ENCODE results near the gene TADA2B.

TADA2B gene

DNA sequence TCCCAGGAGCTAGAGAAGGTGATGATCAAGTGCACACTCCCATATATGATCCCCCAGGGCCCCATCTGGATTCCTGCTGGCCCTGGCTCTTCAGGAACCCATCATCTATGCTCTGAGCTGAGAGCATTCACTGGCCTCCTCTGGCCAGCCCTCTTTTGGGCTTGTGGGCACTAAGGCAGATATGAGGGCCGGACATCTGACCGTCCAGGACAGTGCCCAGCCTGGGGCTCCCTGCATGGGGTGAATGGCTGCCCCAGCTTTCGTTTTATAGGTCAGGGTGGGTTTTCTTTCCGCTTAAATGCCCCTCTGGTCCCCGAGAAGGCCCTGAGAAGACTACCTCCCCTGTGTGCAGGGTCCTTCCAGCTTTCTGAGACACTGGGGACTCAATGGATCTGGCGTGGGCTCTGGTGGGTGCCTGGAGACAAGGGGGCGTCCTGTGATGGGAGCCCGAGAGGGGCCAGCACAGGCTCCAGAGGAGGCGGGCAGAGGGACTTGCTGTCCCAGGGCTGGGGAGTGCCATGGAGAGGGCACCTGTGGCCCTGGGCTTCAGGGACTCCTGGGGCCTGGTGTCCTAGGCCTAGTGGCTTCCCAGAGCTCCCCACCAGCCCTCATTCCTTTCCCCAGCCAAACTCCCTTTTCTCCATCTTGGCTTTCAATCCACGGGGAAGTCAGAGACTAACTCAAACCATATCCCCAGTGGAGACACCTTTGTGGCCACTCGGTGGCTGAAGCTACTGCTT, 64.2 kb downstream of the TADA2B start:
- no peak for DNase-seq

Measured in amygdala (tissue), 56 donors.